IMR-90 (cell line): ENCODE measurements around the gene SDHAF3. TPM values are rescaled to one million over a fixed set of nuclear protein-coding genes. Genes with fewer than 3 reads are reported as not detected.
"Not testable (repeated sequence)": the region's sequence is repeated elsewhere in the genome, so short reads cannot be mapped to it uniquely, and the experiment has no call there.

Source experiments
- ATAC-seq: fragments of 200-7000 bp; cut with Tn5 transposase; 2 replicates; pipeline ENCODE4 v1.9.1; 2020; ENCODE audit warnings: low read depth, mild to moderate bottlenecking, moderate library complexity
- BruUV-seq: library from RNA; stranded (reverse); fragments of 400-500 nt; replicated peaks from 2 replicates; lab custom pipeline; 2021; lab: Mats Ljungman, UMichigan
- CTCF ChIA-PET: fragments of 300-600 bp; formaldehyde crosslinking; extraction: SDS; loops from one replicate; lab custom pipeline; 2021; ENCODE audit warnings: antibody characterized with exemption; lab: Yijun Ruan, JAX
- POLR2A ChIA-PET: fragments of 300-600 bp; sonication (Branson Sonifier 250); formaldehyde crosslinking; loops from one replicate; lab custom pipeline; 2022; ENCODE audit warnings: antibody characterized with exemption; ENCODE audit not compliant: unreplicated experiment; lab: Charles Lee
- DNase-seq: peaks from one replicate; pipeline ENCODE4 v3.0.0; 2013
- H2AFZ ChIP-seq: replicated peaks from 2 replicates; pipeline ENCODE3; 2013; ENCODE audit warnings: low read length, mild to moderate bottlenecking; ENCODE audit not compliant: poor library complexity
- H2AK5ac ChIP-seq: 2 replicates; pipeline ENCODE4 v1.6.1; 2013; ENCODE audit warnings: low read depth, low read length, inconsistent platforms
- H2AK9ac ChIP-seq: replicated peaks from 2 replicates; pipeline ENCODE3; 2013; ENCODE audit warnings: mild to moderate bottlenecking, low read depth, low read length, moderate library complexity; ENCODE audit not compliant: poor library complexity
- H2BK120ac ChIP-seq: 2 replicates; pipeline ENCODE4 v1.6.1; 2013; ENCODE audit warnings: low read depth, low read length, inconsistent platforms
- H2BK15ac ChIP-seq: 3 replicates; pipeline ENCODE4 v1.6.1; 2013; ENCODE audit warnings: low read depth, low read length, inconsistent platforms
- H2BK20ac ChIP-seq: 2 replicates; pipeline ENCODE4 v1.6.1; 2013; ENCODE audit warnings: low read depth, mild to moderate bottlenecking, inconsistent platforms, low read length, moderate library complexity
- H2BK5ac ChIP-seq: 2 replicates; pipeline ENCODE4 v1.6.1; 2013; ENCODE audit warnings: mild to moderate bottlenecking, low read depth, low read length, inconsistent platforms; ENCODE audit not compliant: poor library complexity, severe bottlenecking
- H3K14ac ChIP-seq: replicated peaks from 2 replicates; pipeline ENCODE4 v1.6.1; 2013; ENCODE audit warnings: low read depth, low read length, inconsistent platforms
- H3K18ac ChIP-seq: 2 replicates; pipeline ENCODE4 v1.6.1; 2013; ENCODE audit warnings: low read depth, low read length, control low read depth
- H3K23ac ChIP-seq: 2 replicates; pipeline ENCODE4 v1.6.1; 2013; ENCODE audit warnings: low read depth, low read length, inconsistent platforms
- H3K27ac ChIP-seq: 2 replicates; pipeline ENCODE4 v1.5.1; 2013; ENCODE audit warnings: mild to moderate bottlenecking, control low read depth, low read length; ENCODE audit not compliant: insufficient read depth
- H3K27me3 ChIP-seq: 2 replicates; pipeline ENCODE4 v1.6.1; 2013; ENCODE audit warnings: low read length; ENCODE audit not compliant: control insufficient read depth, insufficient read depth
- H3K36me3 ChIP-seq: 2 replicates; pipeline ENCODE4 v1.6.1; 2013; ENCODE audit warnings: low read length, mixed read lengths; ENCODE audit not compliant: control insufficient read depth, insufficient read depth
- H3K4ac ChIP-seq: 2 replicates; pipeline ENCODE4 v1.6.1; 2013; ENCODE audit warnings: low read depth, low read length, inconsistent platforms
- H3K4me1 ChIP-seq: 2 replicates; pipeline ENCODE4 v1.6.1; 2013; ENCODE audit warnings: low read length, mixed read lengths; ENCODE audit not compliant: control insufficient read depth, insufficient read depth
- H3K4me2 ChIP-seq: 2 replicates; pipeline ENCODE4 v1.6.1; 2013; ENCODE audit warnings: low read depth, mild to moderate bottlenecking, control low read depth, low read length, moderate library complexity
- H3K4me3 ChIP-seq: 2 replicates; pipeline ENCODE4 v1.5.1; 2013; ENCODE audit warnings: low read depth, mild to moderate bottlenecking, control low read depth, low read length, moderate library complexity; ENCODE audit not compliant: insufficient read depth
- H3K56ac ChIP-seq: 2 replicates; pipeline ENCODE4 v1.6.1; 2013; ENCODE audit warnings: low read length, inconsistent platforms; ENCODE audit not compliant: insufficient read depth; ENCODE audit errors: extremely low read depth
- H3K79me1 ChIP-seq, 2 experiments: 2 replicates each; pipeline ENCODE4 v1.6.1; 2013; ENCODE audit warnings: low read length in 2 of 2, inconsistent platforms in 1 of 2, low read depth in 1 of 2
- H3K9ac ChIP-seq: 2 replicates; pipeline ENCODE4 v1.6.1; 2013; ENCODE audit warnings: low read depth, low read length, control low read depth
- H3K9me1 ChIP-seq: 2 replicates; pipeline ENCODE4 v1.6.1; 2013; ENCODE audit warnings: low read length, inconsistent platforms; ENCODE audit not compliant: insufficient read depth
- H3K9me3 ChIP-seq: 2 replicates; pipeline ENCODE4 v1.6.1; 2013; ENCODE audit warnings: low read length; ENCODE audit not compliant: control insufficient read depth, insufficient read depth
- H4K20me1 ChIP-seq: 2 replicates; pipeline ENCODE4 v1.6.1; 2013; ENCODE audit warnings: low read length, inconsistent platforms; ENCODE audit not compliant: insufficient read depth
- H4K5ac ChIP-seq: 2 replicates; pipeline ENCODE4 v1.6.1; 2013; ENCODE audit warnings: mild to moderate bottlenecking, low read depth, low read length, control low read depth
- H4K8ac ChIP-seq, 2 experiments: 2 replicates each; pipeline ENCODE4 v1.6.1; 2013; ENCODE audit warnings: low read depth in 2 of 2, low read length in 2 of 2, control low read depth in 1 of 2, inconsistent platforms in 1 of 2
- H4K91ac ChIP-seq: 2 replicates; pipeline ENCODE4 v1.6.1; 2013; ENCODE audit warnings: low read depth, low read length, inconsistent platforms; ENCODE audit not compliant: insufficient read depth
- WGBS, 2 experiments: methylation state at CpG; one replicate each; pipeline versions ENCODE4 v1.1.5 to v1.1.7; 2013; ENCODE audit warnings: missing lambda C conversion rate in 2 of 2; ENCODE audit not compliant: insufficient read length in 1 of 2; ENCODE audit errors: extremely low coverage in 2 of 2; 5-methylcytosine and 5-hydroxymethylcytosine counted together
- dilution Hi-C: fragments of 300-500 bp; cut with HindIII; formaldehyde crosslinking; loops from one replicate; pipeline ENCODE4 v1.14.3; 2018; ENCODE audit warnings: low sequenced_read_pairs; ENCODE audit not compliant: unreplicated experiment
- in situ Hi-C: fragments of 300-500 bp; cut with MboI; formaldehyde crosslinking; loops from 3 replicates; pipeline ENCODE4 v1.14.3; 2019; ENCODE audit warnings: low sequenced_read_pairs, inconsistent platforms, mixed read lengths
- intact Hi-C: fragments of 100-400 bp; cut with micrococcal nuclease; formaldehyde crosslinking; loops from 2 replicates; pipeline ENCODE4 v1.10.0; 2022
- polyA plus RNA-seq, 3 experiments: library from polyadenylated mRNA; depleted of rRNA; stranded (reverse); fragments of >200 nt; gene quantifications; 2 replicates each; pipeline ENCODE4 v1.2.3, GENCODE V29; 2012; ENCODE audit warnings: low replicate concordance in 1 of 3
- total RNA-seq: library from RNA; depleted of rRNA; stranded (reverse); fragments of >200 nt; gene quantifications from 2 replicates; pipeline ENCODE4 v1.2.3, GENCODE V29; 2012

Gene SDHAF3
- total and polyA plus RNA-seq, 2 of the 4 experiments (the other 2 are of a cell fraction) = 5.7 to 6.1 TPM

DNA sequence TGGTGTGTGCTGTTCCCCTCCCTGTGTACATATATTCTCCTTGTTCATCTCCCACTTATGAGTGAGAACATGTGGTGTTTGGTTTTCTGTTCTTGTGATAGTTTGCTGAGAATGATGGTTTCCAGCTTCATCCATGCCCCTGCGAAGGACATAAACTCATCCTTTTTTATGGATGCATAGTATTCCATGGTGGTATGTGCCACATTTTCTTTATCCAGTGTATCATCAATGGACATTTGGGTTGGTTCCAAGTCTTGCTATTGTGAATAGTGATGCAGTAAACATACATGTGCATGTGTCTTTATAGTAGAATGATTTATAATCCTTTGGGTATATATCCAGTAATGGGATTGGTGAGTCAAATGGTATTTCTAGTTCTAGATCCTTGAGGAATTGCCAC lies 44.1 kb downstream of the SDHAF3 start:
- H3K4me3 ChIP-seq, H3K9me1 ChIP-seq, H3K27me3 ChIP-seq, H2BK5ac ChIP-seq, H2AK5ac ChIP-seq, CTCF ChIA-PET, H3K36me3 ChIP-seq, H4K5ac ChIP-seq, H4K91ac ChIP-seq, H2BK20ac ChIP-seq, H3K9ac ChIP-seq, DNase-seq, ATAC-seq, H2BK15ac ChIP-seq, dilution Hi-C loops, H3K23ac ChIP-seq, H3K14ac ChIP-seq, H4K8ac ChIP-seq, H3K4me1 ChIP-seq, H3K4me2 ChIP-seq, H3K9me3 ChIP-seq, intact Hi-C loops, H3K27ac ChIP-seq, H2AK9ac ChIP-seq, H3K79me1 ChIP-seq, BruUV-seq, H3K4ac ChIP-seq, H2AFZ ChIP-seq, H3K18ac ChIP-seq, H3K56ac ChIP-seq, H2BK120ac ChIP-seq, H4K20me1 ChIP-seq, in situ Hi-C loops: not testable (repeated sequence)
- POLR2A ChIA-PET = interaction anchor here (0.6 kb wide), 1 partner anchor 26 kb away, joined by 4 read pairs; no protein-coding TSS in a partner anchor
- WGBS, 2 experiments = no CpG with 5 or more reads among the region's 1 CpG
